Colonic mucosa (tissue), 4 donors: ENCODE data around the gene SYT14. TPM values are rescaled to one million over a fixed set of nuclear protein-coding genes. Genes with fewer than 3 reads are reported as not detected.

Experiments
- DNase-seq: peaks from one replicate; pipeline ENCODE4 v3.0.0-alpha.2; 2020
- H3K27ac ChIP-seq: fragments of 200-600 bp; one replicate; pipeline ENCODE4 v1.8.0; 2021
- H3K27me3 ChIP-seq: fragments of 200-600 bp; one replicate; pipeline ENCODE4 v1.8.0; 2021
- H3K36me3 ChIP-seq: fragments of 200-600 bp; one replicate; pipeline ENCODE4 v1.8.0; 2021
- H3K4me1 ChIP-seq: fragments of 200-600 bp; one replicate; pipeline ENCODE4 v1.8.0; 2021; ENCODE audit warnings: mild to moderate bottlenecking
- H3K4me3 ChIP-seq: fragments of 200-600 bp; one replicate; pipeline ENCODE4 v1.8.0; 2021
- H3K9ac ChIP-seq, 2 donors: one replicate each; pipeline ENCODE4 v1.7.0; 2013; ENCODE audit warnings: control low read depth in 2 of 2, low read depth in 2 of 2, low read length in 2 of 2
- H3K9me3 ChIP-seq: fragments of 200-600 bp; one replicate; pipeline ENCODE4 v1.8.0; 2021
- CTCF ChIP-seq: fragments of 200-600 bp; IDR thresholded peaks from one replicate; pipeline ENCODE4 v1.8.0; 2022; ENCODE audit warnings: antibody characterized with exemption, mild to moderate bottlenecking
- intact Hi-C: fragments of 100-400 bp; cut with DNase I; formaldehyde crosslinking; loops from one replicate; pipeline ENCODE4 v1.14.1; 2022
- total RNA-seq, 2 donors: library from RNA; stranded (reverse); fragmentation: NEBNext Ultra II Directional in 1 of 2; extraction: Animal tissue kit (Norgen Biotek cat#: 25700) in 1 of 2; gene quantifications; one replicate each; pipeline ENCODE4 v1.2.1, GENCODE V29; 2021
- donor health status: healthy.
- donor health status: DM: no; HTN: no; CAD: no.
- donor health status: DM: no; HTN: no; CAD: no.

SYT14 gene
- total RNA-seq, 2 donors from 2014 or later: 0.03 to 0.07 TPM

- DNase-seq: no peak
- Histone ChIP-seq H3K4me3 (no peak overlapping the region), H3K9me3 (no peaks in the 10 kb centered on the region), H3K9ac (no peak overlapping the region), H3K36me3 (no peaks in the 10 kb centered on the region), H3K4me1 (no peaks in the 10 kb centered on the region), H3K27me3 (no peaks in the 10 kb centered on the region), H3K27ac (no peak overlapping the region)
- no peak for TF ChIP-seq CTCF
- intact Hi-C loops: no loop called here
Observed at GRCh38 chr1:210074904-210075303, 136.9 kb downstream of the SYT14 start.

GRCh38 chr1:210076620-210077019 is 138.6 kb downstream of the SYT14 start:
- H3K9ac ChIP-seq: no peak overlapping the region
- no peak for DNase-seq
- H3K4me3 ChIP-seq: no peak overlapping the region
- no peaks in the 10 kb centered on the region for H3K36me3 ChIP-seq
- H3K4me1 ChIP-seq: no peaks in the 10 kb centered on the region
- no peaks in the 10 kb centered on the region for H3K27me3 ChIP-seq
- no peak for TF ChIP-seq CTCF
- intact Hi-C loops: no loop called here
- no peaks in the 10 kb centered on the region for H3K9me3 ChIP-seq
- no peak overlapping the region for H3K27ac ChIP-seq

GRCh38 chr1:210081494-210081893 is 143.5 kb downstream of the SYT14 start:
- DNase-seq: no peak
- TF ChIP-seq CTCF: no peak
- Histone ChIP-seq H3K9me3 (no peaks in the 10 kb centered on the region), H3K36me3 (no peaks in the 10 kb centered on the region), H3K27ac (no peak overlapping the region), H3K9ac (no peak overlapping the region), H3K4me1 (no peaks in the 10 kb centered on the region), H3K27me3 (no peaks in the 10 kb centered on the region), H3K4me3 (no peak overlapping the region)
- intact Hi-C loops: no loop called here

GRCh38 chr1:210085359-210085758 is 147.3 kb downstream of the SYT14 start:
- no peaks in the 10 kb centered on the region for H3K4me1 ChIP-seq
- intact Hi-C loops: no loop called here
- TF ChIP-seq CTCF: no peak
- H3K9ac ChIP-seq: no peak overlapping the region
- H3K9me3 ChIP-seq: no peaks in the 10 kb centered on the region
- no peak overlapping the region for H3K4me3 ChIP-seq
- no peak for DNase-seq
- no peak overlapping the region for H3K27ac ChIP-seq
- no peaks in the 10 kb centered on the region for H3K27me3 ChIP-seq
- no peaks in the 10 kb centered on the region for H3K36me3 ChIP-seq

GRCh38 chr1:210087058-210087457 is 149.0 kb downstream of the SYT14 start:
- intact Hi-C loops: no loop called here
- H3K4me1 ChIP-seq: no peaks in the 10 kb centered on the region
- no peak for TF ChIP-seq CTCF
- no peaks in the 10 kb centered on the region for H3K36me3 ChIP-seq
- no peaks in the 10 kb centered on the region for H3K27me3 ChIP-seq
- no peak overlapping the region for H3K9ac ChIP-seq
- H3K4me3 ChIP-seq: no peak overlapping the region
- no peak overlapping the region for H3K27ac ChIP-seq
- no peaks in the 10 kb centered on the region for H3K9me3 ChIP-seq
- no peak for DNase-seq

- intact Hi-C loops: no loop called here
- H3K4me3 ChIP-seq: no peak overlapping the region
- no peaks in the 10 kb centered on the region for H3K36me3 ChIP-seq
- H3K9me3 ChIP-seq: no peaks in the 10 kb centered on the region
- DNase-seq: no peak
- no peak overlapping the region for H3K27ac ChIP-seq
- TF ChIP-seq CTCF: no peak
- no peaks in the 10 kb centered on the region for H3K4me1 ChIP-seq
- H3K27me3 ChIP-seq: no peaks in the 10 kb centered on the region
- no peak overlapping the region for H3K9ac ChIP-seq
Observed at GRCh38 chr1:210089855-210090254, 151.8 kb downstream of the SYT14 start.
